Measurements from ENCODE around the gene RXYLT1.

RXYLT1 gene

GRCh38 chr12:63795944-63796343, 16.2 kb downstream of the RXYLT1 start:
- Histone ChIP-seq H3K27me3 (ENCODE audit: control insufficient read depth, low read length) (no peaks in the 10 kb centered on the region), H3K9me2 (replicated peaks; ENCODE audit: control insufficient read depth, low read length) (no peaks in the 10 kb centered on the region), H3K4me3 (ENCODE audit: low read length) (no peak overlapping the region), H3K4me2 (ENCODE audit: low read length) (no peak overlapping the region), H3F3A (ENCODE audit: control insufficient read depth, insufficient read depth) (0 out of 2 replicates have a peak, but pooled peaks cover 2% of the 10 kb centered on the region), H3K36me3 (ENCODE audit: control insufficient read depth, low read length) (peaks cover 15% of the 10 kb centered on the region), H3K79me2 (ENCODE audit: control insufficient read depth, low read length) (no peaks in the 10 kb centered on the region), H4K20me1 (ENCODE audit: control insufficient read depth, insufficient read depth, low read depth, low read length) (no peaks in the 10 kb centered on the region), H3K4me1 (ENCODE audit: control insufficient read depth, low read length) (no peaks in the 10 kb centered on the region), H3K27ac (ENCODE audit: low read depth, low read length) (no peak overlapping the region), H3K9me3 (ENCODE audit: control insufficient read depth, insufficient read depth, low read length) (no peaks in the 10 kb centered on the region)
- no peak for TF ChIP-seq EZH2phosphoT487 (IDR thresholded peaks at IDR 0.05; ENCODE audit: borderline replicate concordance, low read length)
- TF ChIP-seq CTCF (IDR thresholded peaks at IDR 0.05; ENCODE audit: low read depth, low read length, poor library complexity, severe bottlenecking): no peak

- Histone ChIP-seq H3K27ac (ENCODE audit: low read depth, low read length) (no peak overlapping the region), H3K27me3 (ENCODE audit: control insufficient read depth, low read length) (no peaks in the 10 kb centered on the region), H3K4me3 (ENCODE audit: low read length) (no peak overlapping the region), H4K20me1 (ENCODE audit: control insufficient read depth, insufficient read depth, low read depth, low read length) (no peaks in the 10 kb centered on the region), H3K79me2 (ENCODE audit: control insufficient read depth, low read length) (no peaks in the 10 kb centered on the region), H3F3A (ENCODE audit: control insufficient read depth, insufficient read depth) (0 out of 2 replicates have a peak, but pooled peaks cover 6% of the 10 kb centered on the region), H3K9me3 (ENCODE audit: control insufficient read depth, insufficient read depth, low read length) (no peaks in the 10 kb centered on the region), H3K4me1 (ENCODE audit: control insufficient read depth, low read length) (peaks cover 3% of the 10 kb centered on the region; the same call in 1 of the 2 replicates), H3K36me3 (ENCODE audit: control insufficient read depth, low read length) (peaks cover 25% of the 10 kb centered on the region), H3K9me2 (replicated peaks; ENCODE audit: control insufficient read depth, low read length) (no peaks in the 10 kb centered on the region), H3K4me2 (ENCODE audit: low read length) (no peak overlapping the region)
- no peak for TF ChIP-seq EZH2phosphoT487 (IDR thresholded peaks at IDR 0.05; ENCODE audit: borderline replicate concordance, low read length)
- TF ChIP-seq CTCF (IDR thresholded peaks at IDR 0.05; ENCODE audit: low read depth, low read length, poor library complexity, severe bottlenecking): peak; percentile 61
Observed at GRCh38 chr12:63802012-63802608, 22.4 kb downstream of the RXYLT1 start.

GRCh38 chr12:63804746-63805145, 25.0 kb downstream of the RXYLT1 start:
- H3K27ac ChIP-seq (ENCODE audit: low read depth, low read length): no peak overlapping the region
- TF ChIP-seq EZH2phosphoT487 (IDR thresholded peaks at IDR 0.05; ENCODE audit: borderline replicate concordance, low read length) (no peak), CTCF (IDR thresholded peaks at IDR 0.05; ENCODE audit: low read depth, low read length, poor library complexity, severe bottlenecking) (no peak)
- H4K20me1 ChIP-seq (ENCODE audit: control insufficient read depth, insufficient read depth, low read depth, low read length): no peaks in the 10 kb centered on the region
- no peaks in the 10 kb centered on the region for H3K9me2 ChIP-seq (replicated peaks; ENCODE audit: control insufficient read depth, low read length)
- no peak overlapping the region for H3K4me2 ChIP-seq (ENCODE audit: low read length)
- H3K27me3 ChIP-seq (ENCODE audit: control insufficient read depth, low read length): no peaks in the 10 kb centered on the region
- no peak overlapping the region for H3K4me3 ChIP-seq (ENCODE audit: low read length)
- no peaks in the 10 kb centered on the region for H3K9me3 ChIP-seq (ENCODE audit: control insufficient read depth, insufficient read depth, low read length)
- peaks cover 3% of the 10 kb centered on the region; the same call in 1 of the 2 replicates for H3K4me1 ChIP-seq (ENCODE audit: control insufficient read depth, low read length)
- H3F3A ChIP-seq (ENCODE audit: control insufficient read depth, insufficient read depth): 0 out of 2 replicates have a peak, but pooled peaks cover 3% of the 10 kb centered on the region
- H3K36me3 ChIP-seq (ENCODE audit: control insufficient read depth, low read length): peaks cover 33% of the 10 kb centered on the region
- no peaks in the 10 kb centered on the region for H3K79me2 ChIP-seq (ENCODE audit: control insufficient read depth, low read length)

Measured in DOHH2 (cell line).